Measurements from ENCODE around the gene CAND2.
A peak's percentile ranks its signal among the peaks of the same experiment; 100 is the strongest.

Gene CAND2

DNA sequence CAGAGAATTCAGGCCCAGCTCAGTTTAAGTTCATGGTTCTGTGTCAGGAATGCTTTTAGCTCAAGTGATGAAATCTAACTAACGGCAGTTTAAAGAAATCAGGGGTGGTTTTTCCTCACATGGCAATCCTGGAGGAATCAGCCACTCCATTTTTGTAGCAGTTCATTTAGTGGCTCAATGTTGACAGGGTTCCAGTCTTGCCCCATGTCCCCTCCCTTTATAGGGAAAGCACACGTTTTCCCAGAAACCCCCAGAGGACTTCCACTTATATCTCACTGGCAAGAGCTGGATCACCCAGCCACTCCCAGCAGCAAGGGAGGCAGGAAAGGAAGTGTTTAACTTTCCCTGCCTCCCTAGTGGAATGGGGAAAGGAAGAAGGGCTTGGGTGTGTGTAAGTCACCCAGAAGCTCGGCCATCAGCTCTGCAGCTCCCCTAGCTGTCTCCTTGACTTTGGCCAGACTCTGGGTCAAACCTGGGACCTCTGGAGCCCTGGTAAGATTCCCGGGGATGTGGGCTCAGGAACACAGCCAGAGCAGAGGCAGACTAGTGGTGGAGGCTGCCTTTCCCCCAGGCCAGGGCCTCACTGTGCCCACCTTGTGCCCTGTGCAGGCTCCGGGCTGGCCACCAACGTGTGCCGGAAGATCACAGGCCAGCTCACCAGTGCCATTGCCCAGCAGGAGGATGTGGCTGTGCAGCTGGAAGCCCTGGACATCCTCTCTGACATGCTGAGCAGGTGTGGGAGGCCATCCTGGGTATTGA is 11.3 kb downstream of the CAND2 start:
- Histone ChIP-seq H3K27ac (ENCODE audit: low read length) (no peak overlapping the region), H3K9ac (ENCODE audit: low read length) (no peak overlapping the region), H3K27me3 (ENCODE audit: low read depth, low read length) (peaks cover 35% of the 10 kb centered on the region), H3K4me1 (ENCODE audit: low read length) (peaks cover 10% of the 10 kb centered on the region), H3K9me3 (ENCODE audit: insufficient read depth, low read length) (no peaks in the 10 kb centered on the region), H3K4me2 (ENCODE audit: low read length) (no peak overlapping the region), H3K36me3 (replicated peaks; ENCODE audit: low read depth, low read length) (no peaks in the 10 kb centered on the region), H2AFZ (ENCODE audit: low read depth, low read length) (no peak overlapping the region), H3K79me2 (ENCODE audit: low read length) (no peaks in the 10 kb centered on the region), H4K20me1 (ENCODE audit: insufficient read depth, low read length) (no peaks in the 10 kb centered on the region), H3K4me3 (ENCODE audit: low read length) (no peak overlapping the region)
- TF ChIP-seq CTCF (IDR thresholded peaks at IDR 0.05; ENCODE audit: low read depth, low read length), result no peak
- no peak for TF ChIP-seq EZH2phosphoT487 (IDR thresholded peaks at IDR 0.05; ENCODE audit: low read depth)

DNA sequence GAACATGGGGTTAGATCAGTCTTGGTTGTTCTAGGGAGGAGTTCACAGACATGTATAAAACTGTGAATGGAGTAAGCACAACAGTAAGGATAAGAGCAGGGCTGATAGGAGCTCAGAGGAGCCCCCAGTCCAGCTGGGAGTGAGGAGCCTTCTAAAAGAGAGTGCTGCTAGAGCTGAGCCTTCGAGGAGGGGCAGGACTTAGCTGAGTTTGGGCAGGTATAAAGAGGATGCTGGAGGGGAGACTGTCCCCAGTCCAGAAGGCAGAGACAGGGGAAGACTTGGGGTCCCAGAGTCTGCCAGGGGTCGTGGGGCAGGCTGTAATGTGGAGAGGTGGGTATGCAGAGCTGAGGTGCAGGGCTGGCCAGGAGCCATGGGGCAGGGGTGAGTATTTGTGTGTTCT is 12.1 kb downstream of the CAND2 start:
- TF ChIP-seq CTCF (IDR thresholded peaks at IDR 0.05; ENCODE audit: low read depth, low read length) (no peak), EZH2phosphoT487 (IDR thresholded peaks at IDR 0.05; ENCODE audit: low read depth) (no peak)
- no peaks in the 10 kb centered on the region for H3K79me2 ChIP-seq (ENCODE audit: low read length)

DNA sequence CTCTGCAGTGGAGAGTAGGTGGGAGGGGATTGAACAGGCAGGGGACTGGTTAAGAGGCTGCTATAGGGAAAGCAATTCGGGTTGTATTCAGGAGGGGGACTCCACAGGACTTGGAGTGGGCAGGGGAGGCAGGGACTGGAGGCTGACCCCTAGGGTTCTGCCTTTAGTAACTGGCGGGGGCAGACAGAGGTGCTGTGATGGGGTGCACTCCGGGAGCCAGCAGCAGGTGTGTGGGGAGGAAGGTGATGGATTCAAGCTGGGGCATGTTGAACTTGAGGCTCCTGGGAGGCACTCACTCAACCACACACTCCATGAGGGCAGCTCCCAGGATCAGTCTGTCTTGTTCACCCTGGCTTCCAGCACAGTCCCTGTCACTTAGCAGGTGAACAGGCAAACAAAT is 12.5 kb downstream of the CAND2 start:
- Histone ChIP-seq H3K4me1 (ENCODE audit: low read length) (peaks cover 10% of the 10 kb centered on the region), H3K4me2 (ENCODE audit: low read length) (no peak overlapping the region), H3K9me3 (ENCODE audit: insufficient read depth, low read length) (no peaks in the 10 kb centered on the region), H3K27ac (ENCODE audit: low read length) (no peak overlapping the region), H3K9ac (ENCODE audit: low read length) (no peak overlapping the region), H3K4me3 (ENCODE audit: low read length) (no peak overlapping the region), H3K36me3 (replicated peaks; ENCODE audit: low read depth, low read length) (no peaks in the 10 kb centered on the region), H2AFZ (ENCODE audit: low read depth, low read length) (no peak overlapping the region), H3K27me3 (ENCODE audit: low read depth, low read length) (peaks cover 35% of the 10 kb centered on the region), H4K20me1 (ENCODE audit: insufficient read depth, low read length) (no peaks in the 10 kb centered on the region), H3K79me2 (ENCODE audit: low read length) (no peaks in the 10 kb centered on the region)
- TF ChIP-seq EZH2phosphoT487 (IDR thresholded peaks at IDR 0.05; ENCODE audit: low read depth) (no peak), CTCF (IDR thresholded peaks at IDR 0.05; ENCODE audit: low read depth, low read length) (no peak)

More for the DNA sequence above, 12.1 kb downstream of the CAND2 start:
- H3K36me3 ChIP-seq (replicated peaks; ENCODE audit: low read depth, low read length), result no peaks in the 10 kb centered on the region
- H3K27ac ChIP-seq (ENCODE audit: low read length), result no peak overlapping the region
- no peak overlapping the region for H3K4me3 ChIP-seq (ENCODE audit: low read length)
- peaks cover 35% of the 10 kb centered on the region for H3K27me3 ChIP-seq (ENCODE audit: low read depth, low read length)
- H3K4me2 ChIP-seq (ENCODE audit: low read length), result no peak overlapping the region
- H4K20me1 ChIP-seq (ENCODE audit: insufficient read depth, low read length), result no peaks in the 10 kb centered on the region
- H3K9ac ChIP-seq (ENCODE audit: low read length), result no peak overlapping the region
- H3K9me3 ChIP-seq (ENCODE audit: insufficient read depth, low read length), result no peaks in the 10 kb centered on the region
- no peak overlapping the region for H2AFZ ChIP-seq (ENCODE audit: low read depth, low read length)
- peaks cover 10% of the 10 kb centered on the region for H3K4me1 ChIP-seq (ENCODE audit: low read length)

GRCh38 chr3:12809435-12809834 is 13.0 kb downstream of the CAND2 start:
- no peaks in the 10 kb centered on the region for H4K20me1 ChIP-seq (ENCODE audit: insufficient read depth, low read length)

More at GRCh38 chr3:12809435-12809834, 13.0 kb downstream of the CAND2 start:
- Histone ChIP-seq H3K79me2 (ENCODE audit: low read length) (no peaks in the 10 kb centered on the region), H3K27me3 (ENCODE audit: low read depth, low read length) (peaks cover 34% of the 10 kb centered on the region), H3K27ac (ENCODE audit: low read length) (no peak overlapping the region), H3K4me3 (ENCODE audit: low read length) (peak overlapping the region; percentile 77), H3K4me2 (ENCODE audit: low read length) (peak overlapping the region; percentile 87), H3K36me3 (replicated peaks; ENCODE audit: low read depth, low read length) (no peaks in the 10 kb centered on the region), H3K9me3 (ENCODE audit: insufficient read depth, low read length) (no peaks in the 10 kb centered on the region), H3K4me1 (ENCODE audit: low read length) (peaks cover 10% of the 10 kb centered on the region), H3K9ac (ENCODE audit: low read length) (peak overlapping the region; percentile 37; the same call in 1 of the 2 replicates), H2AFZ (ENCODE audit: low read depth, low read length) (0 out of 2 replicates have a peak overlapping the region, but pooled peaks have one; percentile 44)
- no peak for TF ChIP-seq EZH2phosphoT487 (IDR thresholded peaks at IDR 0.05; ENCODE audit: low read depth)

Data from OCI-LY3 (cell line).